ENCODE results near the gene DDR1.
"Not testable (repeated sequence)": the region's sequence is repeated elsewhere in the genome, so short reads cannot be mapped to it uniquely, and the experiment has no call there.

The DDR1 gene

GRCh38 chr6:30897882-30898281 is 13.6 kb downstream of the DDR1 start:
- no peak for DNase-seq (ENCODE audit: low read depth)
- TF ChIP-seq, protein P1, sequence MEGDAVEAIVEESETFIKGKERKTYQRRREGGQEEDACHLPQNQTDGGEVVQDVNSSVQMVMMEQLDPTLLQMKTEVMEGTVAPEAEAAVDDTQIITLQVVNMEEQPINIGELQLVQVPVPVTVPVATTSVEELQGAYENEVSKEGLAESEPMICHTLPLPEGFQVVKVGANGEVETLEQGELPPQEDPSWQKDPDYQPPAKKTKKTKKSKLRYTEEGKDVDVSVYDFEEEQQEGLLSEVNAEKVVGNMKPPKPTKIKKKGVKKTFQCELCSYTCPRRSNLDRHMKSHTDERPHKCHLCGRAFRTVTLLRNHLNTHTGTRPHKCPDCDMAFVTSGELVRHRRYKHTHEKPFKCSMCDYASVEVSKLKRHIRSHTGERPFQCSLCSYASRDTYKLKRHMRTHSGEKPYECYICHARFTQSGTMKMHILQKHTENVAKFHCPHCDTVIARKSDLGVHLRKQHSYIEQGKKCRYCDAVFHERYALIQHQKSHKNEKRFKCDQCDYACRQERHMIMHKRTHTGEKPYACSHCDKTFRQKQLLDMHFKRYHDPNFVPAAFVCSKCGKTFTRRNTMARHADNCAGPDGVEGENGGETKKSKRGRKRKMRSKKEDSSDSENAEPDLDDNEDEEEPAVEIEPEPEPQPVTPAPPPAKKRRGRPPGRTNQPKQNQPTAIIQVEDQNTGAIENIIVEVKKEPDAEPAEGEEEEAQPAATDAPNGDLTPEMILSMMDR (conservative IDR thresholded peaks at IDR 0.05; ENCODE audit: low read depth, low read length), result no peak
- no peak overlapping the region for H3K4me3 ChIP-seq (ENCODE audit: low read depth, low read length)

DNA sequence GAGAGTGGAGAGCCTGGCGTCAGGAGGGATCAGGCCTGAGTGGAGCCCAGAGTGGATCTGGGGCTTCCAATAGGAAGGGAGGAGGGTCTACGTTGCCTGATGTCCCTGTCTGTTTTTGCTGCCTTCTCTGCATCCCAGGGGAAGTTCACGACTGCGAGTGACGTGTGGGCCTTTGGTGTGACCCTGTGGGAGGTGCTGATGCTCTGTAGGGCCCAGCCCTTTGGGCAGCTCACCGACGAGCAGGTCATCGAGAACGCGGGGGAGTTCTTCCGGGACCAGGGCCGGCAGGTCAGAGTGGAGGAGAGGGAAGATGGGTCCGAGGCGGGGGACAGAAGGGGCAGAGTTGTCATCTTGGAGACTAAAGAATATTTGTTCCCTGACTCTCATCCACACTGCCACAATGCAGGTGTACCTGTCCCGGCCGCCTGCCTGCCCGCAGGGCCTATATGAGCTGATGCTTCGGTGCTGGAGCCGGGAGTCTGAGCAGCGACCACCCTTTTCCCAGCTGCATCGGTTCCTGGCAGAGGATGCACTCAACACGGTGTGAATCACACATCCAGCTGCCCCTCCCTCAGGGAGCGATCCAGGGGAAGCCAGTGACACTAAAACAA is 14.5 kb downstream of the DDR1 start:
- TF ChIP-seq, protein P1 (conservative IDR thresholded peaks at IDR 0.05; ENCODE audit: low read depth, low read length), result no peak
- H3K4me3 ChIP-seq (ENCODE audit: low read depth, low read length), result no peak overlapping the region
- DNase-seq (ENCODE audit: low read depth), result no peak

GRCh38 chr6:30900863-30901417 is 16.6 kb downstream of the DDR1 start:
- TF ChIP-seq, protein P1 (conservative IDR thresholded peaks at IDR 0.05; ENCODE audit: low read depth, low read length), result no peak
- no peak for DNase-seq (ENCODE audit: low read depth)
- H3K4me3 ChIP-seq (ENCODE audit: low read depth, low read length), result no peak overlapping the region

- TF ChIP-seq, protein P1 (conservative IDR thresholded peaks at IDR 0.05; ENCODE audit: low read depth, low read length), result no peak
- no peak for DNase-seq (ENCODE audit: low read depth)
- no peak overlapping the region for H3K4me3 ChIP-seq (ENCODE audit: low read depth, low read length)
Observed at GRCh38 chr6:30901436-30901835, 17.1 kb downstream of the DDR1 start.

DNA sequence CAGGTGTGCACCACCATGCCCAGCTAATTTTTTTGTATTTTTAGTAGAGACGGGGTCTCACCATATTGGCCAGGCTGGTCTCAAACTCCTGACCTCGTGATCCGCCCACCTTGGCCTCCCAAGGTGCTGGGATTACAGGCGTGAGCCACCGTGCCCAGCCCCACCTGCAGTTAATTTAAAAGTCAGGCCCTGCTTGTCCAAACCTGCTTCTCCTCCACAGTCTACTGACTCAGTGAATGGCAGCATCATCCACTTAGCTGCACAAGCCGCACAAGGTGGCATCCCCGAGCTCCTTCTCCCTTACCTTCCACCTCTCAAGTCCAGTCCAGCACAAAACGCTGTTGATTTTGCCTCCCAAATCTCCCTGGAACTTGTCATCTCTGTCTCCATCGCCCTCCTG is 17.9 kb downstream of the DDR1 start:
- DNase-seq (ENCODE audit: low read depth); H3K4me3 ChIP-seq (ENCODE audit: low read depth, low read length): not testable (repeated sequence)

- DNase-seq (ENCODE audit: low read depth), result no peak
- no peak overlapping the region for H3K4me3 ChIP-seq (ENCODE audit: low read depth, low read length)
- TF ChIP-seq, protein P1 (conservative IDR thresholded peaks at IDR 0.05; ENCODE audit: low read depth, low read length), result no peak
Observed at GRCh38 chr6:30902709-30903108, 18.4 kb downstream of the DDR1 start.

DNA sequence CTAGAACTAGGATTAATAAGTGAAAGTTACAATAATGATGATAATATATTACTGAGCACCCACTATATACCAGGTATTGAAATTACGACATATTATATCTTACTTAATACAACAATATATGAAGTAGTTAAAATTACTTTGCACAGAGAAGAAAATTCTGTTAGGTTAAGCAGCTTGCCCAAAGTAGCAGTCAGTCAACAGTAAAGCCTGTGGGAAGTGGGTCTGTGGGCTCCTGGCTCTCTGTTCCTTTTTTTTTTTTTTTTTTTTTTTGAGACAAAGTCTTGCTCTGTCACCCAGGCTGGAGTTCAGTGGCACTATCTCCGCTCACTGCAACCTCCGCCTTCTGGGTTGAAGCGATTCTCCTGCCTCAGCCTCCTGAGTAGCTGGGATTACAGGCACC is 18.9 kb downstream of the DDR1 start:
- H3K4me3 ChIP-seq (ENCODE audit: low read depth, low read length), result no peak overlapping the region
- TF ChIP-seq, protein P1 (conservative IDR thresholded peaks at IDR 0.05; ENCODE audit: low read depth, low read length), result no peak
- DNase-seq (ENCODE audit: low read depth), result no peak

- DNase-seq (ENCODE audit: low read depth), result not testable (repeated sequence)
- peak overlapping the region; percentile 59 for H3K4me3 ChIP-seq (ENCODE audit: low read depth, low read length)
Observed at GRCh38 chr6:30907290-30907757, 23.0 kb downstream of the DDR1 start.

All from choroid plexus epithelial cell (primary cell).